ENCODE results near the gene STX10. TPM values are rescaled to one million over a fixed set of nuclear protein-coding genes. Genes with fewer than 3 reads are reported as not detected.

The STX10 gene
- total and polyA plus RNA-seq, 9 of the 15 experiments (the other 6 are each of a cell fraction or from before 2014, with no cell fraction given) = 0.51 to 66.3 (median 31.0) TPM

DNA sequence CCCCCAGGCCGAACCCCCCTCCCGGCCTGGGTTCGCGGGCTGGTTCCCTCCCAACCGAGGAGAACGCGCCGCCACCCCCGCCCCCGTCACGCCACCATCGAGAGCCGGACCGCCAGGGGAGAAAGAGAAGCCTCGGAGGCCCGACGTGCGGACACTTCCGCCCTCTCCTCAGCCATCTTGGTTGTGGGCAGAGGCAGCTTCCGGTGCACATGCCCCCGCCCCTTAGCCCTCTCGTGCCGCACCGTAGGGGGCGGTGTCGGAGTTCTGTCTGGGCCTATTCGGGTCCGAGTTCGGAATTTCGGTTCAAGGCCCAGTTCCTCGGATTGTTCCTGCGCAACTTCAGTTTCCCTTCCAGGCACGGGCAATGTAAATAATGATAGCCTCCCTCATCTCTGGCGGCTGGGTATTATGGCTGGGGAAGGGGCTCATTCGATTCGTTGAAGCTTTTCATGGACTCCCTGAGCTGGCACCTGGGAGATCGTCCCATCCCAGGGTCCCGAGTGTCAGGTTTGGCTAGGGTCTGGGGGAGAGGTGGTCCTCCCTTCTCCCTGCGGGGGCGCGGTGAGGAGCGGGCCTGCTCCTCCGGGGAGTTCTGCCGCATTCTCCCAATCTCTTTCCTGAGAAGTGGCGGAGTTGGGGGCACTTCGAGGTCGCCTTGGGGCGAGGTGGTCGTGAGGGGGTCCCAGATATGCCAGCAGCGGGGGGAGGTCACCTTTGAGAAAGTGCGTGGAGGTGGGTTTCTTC, at the start of gene STX10, which contains the start of gene IER2 (continued):
- TF ChIP-seq RB1 (IDR thresholded peaks at IDR 0.05; ENCODE audit: low read depth) = peak; percentile 71; the same call in 1 of the 2 replicates
- TF ChIP-seq ZNF12 (CRISPR knock-in tag; IDR thresholded peaks at IDR 0.05) = no peak; the same call in 1 of the 2 replicates
- TF ChIP-seq, protein P1, sequence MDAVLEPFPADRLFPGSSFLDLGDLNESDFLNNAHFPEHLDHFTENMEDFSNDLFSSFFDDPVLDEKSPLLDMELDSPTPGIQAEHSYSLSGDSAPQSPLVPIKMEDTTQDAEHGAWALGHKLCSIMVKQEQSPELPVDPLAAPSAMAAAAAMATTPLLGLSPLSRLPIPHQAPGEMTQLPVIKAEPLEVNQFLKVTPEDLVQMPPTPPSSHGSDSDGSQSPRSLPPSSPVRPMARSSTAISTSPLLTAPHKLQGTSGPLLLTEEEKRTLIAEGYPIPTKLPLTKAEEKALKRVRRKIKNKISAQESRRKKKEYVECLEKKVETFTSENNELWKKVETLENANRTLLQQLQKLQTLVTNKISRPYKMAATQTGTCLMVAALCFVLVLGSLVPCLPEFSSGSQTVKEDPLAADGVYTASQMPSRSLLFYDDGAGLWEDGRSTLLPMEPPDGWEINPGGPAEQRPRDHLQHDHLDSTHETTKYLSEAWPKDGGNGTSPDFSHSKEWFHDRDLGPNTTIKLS (IDR thresholded peaks at IDR 0.05; ENCODE audit: borderline replicate concordance, low read depth) = peak; percentile 78
- no peak for TF ChIP-seq ZNF589 (CRISPR knock-in tag; IDR thresholded peaks at IDR 0.05; ENCODE audit: low read depth)
- TF ChIP-seq HNRNPK (IDR thresholded peaks at IDR 0.05; ENCODE audit: low read depth, low read length, poor library complexity, severe bottlenecking) = no peak
- no peak for TF ChIP-seq RBM17 (IDR thresholded peaks at IDR 0.05; ENCODE audit: borderline replicate concordance, low read depth, low read length)
- peak; percentile 73 for TF ChIP-seq SMAD4 (CRISPR knock-in tag; conservative IDR thresholded peaks at IDR 0.05)
- no peak for TF ChIP-seq PHB (CRISPR knock-in tag; IDR thresholded peaks at IDR 0.05)
- no peak for TF ChIP-seq ZNF561 (CRISPR knock-in tag; conservative IDR thresholded peaks at IDR 0.05)
- no peak for TF ChIP-seq ZNF121 (CRISPR knock-in tag; conservative IDR thresholded peaks at IDR 0.05)
- peak; percentile 29; the same call in 1 of the 2 replicates for TF ChIP-seq EP300 (IDR thresholded peaks at IDR 0.05; ENCODE audit: low read length)
- TF ChIP-seq, protein P2, sequence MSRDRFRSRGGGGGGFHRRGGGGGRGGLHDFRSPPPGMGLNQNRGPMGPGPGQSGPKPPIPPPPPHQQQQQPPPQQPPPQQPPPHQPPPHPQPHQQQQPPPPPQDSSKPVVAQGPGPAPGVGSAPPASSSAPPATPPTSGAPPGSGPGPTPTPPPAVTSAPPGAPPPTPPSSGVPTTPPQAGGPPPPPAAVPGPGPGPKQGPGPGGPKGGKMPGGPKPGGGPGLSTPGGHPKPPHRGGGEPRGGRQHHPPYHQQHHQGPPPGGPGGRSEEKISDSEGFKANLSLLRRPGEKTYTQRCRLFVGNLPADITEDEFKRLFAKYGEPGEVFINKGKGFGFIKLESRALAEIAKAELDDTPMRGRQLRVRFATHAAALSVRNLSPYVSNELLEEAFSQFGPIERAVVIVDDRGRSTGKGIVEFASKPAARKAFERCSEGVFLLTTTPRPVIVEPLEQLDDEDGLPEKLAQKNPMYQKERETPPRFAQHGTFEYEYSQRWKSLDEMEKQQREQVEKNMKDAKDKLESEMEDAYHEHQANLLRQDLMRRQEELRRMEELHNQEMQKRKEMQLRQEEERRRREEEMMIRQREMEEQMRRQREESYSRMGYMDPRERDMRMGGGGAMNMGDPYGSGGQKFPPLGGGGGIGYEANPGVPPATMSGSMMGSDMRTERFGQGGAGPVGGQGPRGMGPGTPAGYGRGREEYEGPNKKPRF (IDR thresholded peaks at IDR 0.05; ENCODE audit: low read depth, low read length) = no peak
- TF ChIP-seq, protein P3, sequence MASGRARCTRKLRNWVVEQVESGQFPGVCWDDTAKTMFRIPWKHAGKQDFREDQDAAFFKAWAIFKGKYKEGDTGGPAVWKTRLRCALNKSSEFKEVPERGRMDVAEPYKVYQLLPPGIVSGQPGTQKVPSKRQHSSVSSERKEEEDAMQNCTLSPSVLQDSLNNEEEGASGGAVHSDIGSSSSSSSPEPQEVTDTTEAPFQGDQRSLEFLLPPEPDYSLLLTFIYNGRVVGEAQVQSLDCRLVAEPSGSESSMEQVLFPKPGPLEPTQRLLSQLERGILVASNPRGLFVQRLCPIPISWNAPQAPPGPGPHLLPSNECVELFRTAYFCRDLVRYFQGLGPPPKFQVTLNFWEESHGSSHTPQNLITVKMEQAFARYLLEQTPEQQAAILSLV (tag; IDR thresholded peaks at IDR 0.05) = no peak
- no peak for TF ChIP-seq IRF2 (CRISPR knock-in tag; IDR thresholded peaks at IDR 0.05)
- 0 out of 4 replicates have a peak, but pooled peaks of 1 of the 2 experiments have one; percentile 35 for TF ChIP-seq TRIM24 (IDR thresholded peaks at IDR 0.05)
- peak; percentile 95 for TF ChIP-seq ZBTB7A (IDR thresholded peaks at IDR 0.05; ENCODE audit: borderline replicate concordance, control insufficient read depth, low read depth, low read length)
- TF ChIP-seq, protein P4, sequence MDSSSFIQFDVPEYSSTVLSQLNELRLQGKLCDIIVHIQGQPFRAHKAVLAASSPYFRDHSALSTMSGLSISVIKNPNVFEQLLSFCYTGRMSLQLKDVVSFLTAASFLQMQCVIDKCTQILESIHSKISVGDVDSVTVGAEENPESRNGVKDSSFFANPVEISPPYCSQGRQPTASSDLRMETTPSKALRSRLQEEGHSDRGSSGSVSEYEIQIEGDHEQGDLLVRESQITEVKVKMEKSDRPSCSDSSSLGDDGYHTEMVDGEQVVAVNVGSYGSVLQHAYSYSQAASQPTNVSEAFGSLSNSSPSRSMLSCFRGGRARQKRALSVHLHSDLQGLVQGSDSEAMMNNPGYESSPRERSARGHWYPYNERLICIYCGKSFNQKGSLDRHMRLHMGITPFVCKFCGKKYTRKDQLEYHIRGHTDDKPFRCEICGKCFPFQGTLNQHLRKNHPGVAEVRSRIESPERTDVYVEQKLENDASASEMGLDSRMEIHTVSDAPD (CRISPR knock-in tag; IDR thresholded peaks at IDR 0.05) = no peak
- TF ChIP-seq, protein P5, sequence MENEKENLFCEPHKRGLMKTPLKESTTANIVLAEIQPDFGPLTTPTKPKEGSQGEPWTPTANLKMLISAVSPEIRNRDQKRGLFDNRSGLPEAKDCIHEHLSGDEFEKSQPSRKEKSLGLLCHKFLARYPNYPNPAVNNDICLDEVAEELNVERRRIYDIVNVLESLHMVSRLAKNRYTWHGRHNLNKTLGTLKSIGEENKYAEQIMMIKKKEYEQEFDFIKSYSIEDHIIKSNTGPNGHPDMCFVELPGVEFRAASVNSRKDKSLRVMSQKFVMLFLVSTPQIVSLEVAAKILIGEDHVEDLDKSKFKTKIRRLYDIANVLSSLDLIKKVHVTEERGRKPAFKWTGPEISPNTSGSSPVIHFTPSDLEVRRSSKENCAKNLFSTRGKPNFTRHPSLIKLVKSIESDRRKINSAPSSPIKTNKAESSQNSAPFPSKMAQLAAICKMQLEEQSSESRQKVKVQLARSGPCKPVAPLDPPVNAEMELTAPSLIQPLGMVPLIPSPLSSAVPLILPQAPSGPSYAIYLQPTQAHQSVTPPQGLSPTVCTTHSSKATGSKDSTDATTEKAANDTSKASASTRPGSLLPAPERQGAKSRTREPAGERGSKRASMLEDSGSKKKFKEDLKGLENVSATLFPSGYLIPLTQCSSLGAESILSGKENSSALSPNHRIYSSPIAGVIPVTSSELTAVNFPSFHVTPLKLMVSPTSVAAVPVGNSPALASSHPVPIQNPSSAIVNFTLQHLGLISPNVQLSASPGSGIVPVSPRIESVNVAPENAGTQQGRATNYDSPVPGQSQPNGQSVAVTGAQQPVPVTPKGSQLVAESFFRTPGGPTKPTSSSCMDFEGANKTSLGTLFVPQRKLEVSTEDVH (IDR thresholded peaks at IDR 0.05; ENCODE audit: low read depth, partially characterized antibody) = peak; percentile 91

All from K562 (cell line).